Uterus (tissue), 2 donors: Measurements from ENCODE around the gene ACTR5.

ENCODE experiments used
- CTCF ChIP-seq, 4 experiments: fragments of 200-600 bp in 2 of 4; fragments of 450-650 bp in 2 of 4; sonication (generic) in 2 of 4; IDR thresholded peaks; one replicate each; pipeline ENCODE4 v1.5.1; 2016 to 2019; ENCODE audit warnings: antibody characterized with exemption in 4 of 4, mild to moderate bottlenecking in 2 of 4, moderate library complexity in 1 of 4
- POLR2A ChIP-seq, 2 donors: fragments of 450-650 bp; IDR thresholded peaks; one replicate each; pipeline ENCODE4 v1.6.1; 2016; ENCODE audit warnings: antibody characterized with exemption in 2 of 2, mild to moderate bottlenecking in 1 of 2, moderate library complexity in 1 of 2

DNA sequence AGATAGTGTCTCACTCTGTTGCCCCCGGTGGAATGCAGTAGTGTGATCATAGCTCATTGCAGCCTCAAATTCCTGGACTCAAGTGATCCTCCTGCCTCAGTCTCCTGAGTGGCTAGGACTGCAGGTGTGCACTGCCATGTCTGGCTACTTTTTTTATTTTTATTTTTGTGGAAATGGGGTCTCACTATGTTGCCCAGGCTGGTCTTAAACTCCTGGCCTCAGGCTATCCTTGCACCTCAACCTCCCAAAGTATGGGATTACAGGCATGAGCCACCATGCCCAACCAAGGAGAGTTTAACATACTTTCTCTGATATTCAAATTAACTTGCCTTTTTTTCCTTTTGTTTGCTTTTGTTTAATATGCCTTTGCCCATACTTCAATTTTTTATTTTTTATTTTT is 10.4 kb upstream of the ACTR5 start:
- TF ChIP-seq CTCF (IDR thresholded peaks at IDR 0.05) (no peak), POLR2A (IDR thresholded peaks at IDR 0.05) (no peak)
